ENCODE results near the gene PYGM. TPM values are rescaled to one million over a fixed set of nuclear protein-coding genes. Genes with fewer than 3 reads are reported as not detected.

The PYGM gene
- polyA plus RNA-seq (2013, experiment 1 of 2; ENCODE audit: insufficient read length): 0.36 TPM
- 0.78 TPM for polyA plus RNA-seq (2013, experiment 2 of 2; ENCODE audit: insufficient read length)

DNA sequence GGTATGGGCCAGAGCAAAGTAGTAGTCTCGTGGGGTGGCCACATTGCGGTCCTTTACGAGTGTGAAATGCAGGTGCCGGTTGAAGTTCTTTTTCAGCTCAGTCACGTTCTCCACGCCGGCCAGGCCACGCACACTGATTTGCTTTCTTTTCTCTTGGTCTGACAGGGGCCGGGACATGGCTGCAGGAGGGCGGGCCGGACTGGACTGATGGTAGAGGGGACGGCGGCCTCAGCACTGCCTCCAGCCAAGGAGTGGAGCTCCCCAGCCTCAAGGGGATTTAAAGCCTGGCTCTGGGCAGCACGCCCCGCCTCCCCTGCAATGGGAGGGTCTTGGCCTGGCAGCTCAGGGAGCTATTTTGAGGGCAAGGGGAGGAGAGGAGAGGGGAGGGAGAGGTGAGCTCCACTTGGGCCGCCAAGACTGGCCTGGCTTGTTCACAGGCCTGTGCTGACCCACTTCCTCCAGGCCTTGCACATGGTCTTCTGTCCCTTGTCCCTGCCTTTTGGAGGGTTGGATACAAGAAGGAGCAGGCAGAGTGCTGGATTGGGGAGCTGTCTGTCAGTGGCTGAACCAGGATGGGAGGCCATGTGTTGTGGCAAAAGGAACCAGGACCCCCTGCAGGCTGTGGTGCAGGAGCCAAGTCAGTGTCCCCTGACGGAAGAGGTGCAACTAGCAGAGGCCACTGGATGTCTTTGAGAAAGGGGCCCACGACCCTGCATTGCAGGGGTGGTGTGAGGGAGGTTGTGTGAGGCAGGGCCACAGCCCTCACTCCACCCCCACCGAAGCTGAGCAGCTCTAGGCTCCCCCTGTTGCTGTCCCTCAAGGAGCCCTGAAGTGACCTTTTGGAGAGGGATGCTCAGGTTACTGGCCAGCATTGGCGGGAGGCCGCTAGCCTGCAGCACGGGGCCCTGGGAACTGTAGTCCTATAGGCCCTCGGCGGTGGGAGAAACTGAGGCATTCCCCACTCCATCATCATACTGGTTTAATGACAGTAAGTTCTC lies at the start of gene PYGM:
TSS of gene PYGM (minus strand) at position 253 of the 998 bp plus-strand sequence. CDS start at position 177, 76 bp downstream.
- no peak for DNase-seq

DNA sequence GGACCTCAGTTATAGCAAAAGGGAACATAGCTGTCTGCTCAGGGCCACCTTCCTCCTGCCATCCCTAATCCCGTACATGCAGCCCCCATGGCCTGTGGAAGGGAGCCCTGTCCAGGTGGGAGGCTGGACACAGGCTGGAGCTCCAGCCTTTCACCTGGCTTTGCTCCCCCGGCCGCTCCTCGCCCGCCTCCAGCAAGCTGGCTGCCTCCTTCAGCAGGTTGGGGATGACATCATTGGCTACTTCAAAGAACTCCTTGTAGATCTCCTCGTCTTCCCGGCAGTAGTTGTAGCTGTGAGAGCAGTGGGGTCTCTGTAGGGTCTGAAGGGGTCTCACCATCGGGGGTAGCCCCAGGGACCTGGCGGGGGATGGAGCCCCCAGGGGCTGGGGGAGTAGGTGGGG lies 45.7 kb upstream of the PYGM start:
- no peak for DNase-seq

DNA sequence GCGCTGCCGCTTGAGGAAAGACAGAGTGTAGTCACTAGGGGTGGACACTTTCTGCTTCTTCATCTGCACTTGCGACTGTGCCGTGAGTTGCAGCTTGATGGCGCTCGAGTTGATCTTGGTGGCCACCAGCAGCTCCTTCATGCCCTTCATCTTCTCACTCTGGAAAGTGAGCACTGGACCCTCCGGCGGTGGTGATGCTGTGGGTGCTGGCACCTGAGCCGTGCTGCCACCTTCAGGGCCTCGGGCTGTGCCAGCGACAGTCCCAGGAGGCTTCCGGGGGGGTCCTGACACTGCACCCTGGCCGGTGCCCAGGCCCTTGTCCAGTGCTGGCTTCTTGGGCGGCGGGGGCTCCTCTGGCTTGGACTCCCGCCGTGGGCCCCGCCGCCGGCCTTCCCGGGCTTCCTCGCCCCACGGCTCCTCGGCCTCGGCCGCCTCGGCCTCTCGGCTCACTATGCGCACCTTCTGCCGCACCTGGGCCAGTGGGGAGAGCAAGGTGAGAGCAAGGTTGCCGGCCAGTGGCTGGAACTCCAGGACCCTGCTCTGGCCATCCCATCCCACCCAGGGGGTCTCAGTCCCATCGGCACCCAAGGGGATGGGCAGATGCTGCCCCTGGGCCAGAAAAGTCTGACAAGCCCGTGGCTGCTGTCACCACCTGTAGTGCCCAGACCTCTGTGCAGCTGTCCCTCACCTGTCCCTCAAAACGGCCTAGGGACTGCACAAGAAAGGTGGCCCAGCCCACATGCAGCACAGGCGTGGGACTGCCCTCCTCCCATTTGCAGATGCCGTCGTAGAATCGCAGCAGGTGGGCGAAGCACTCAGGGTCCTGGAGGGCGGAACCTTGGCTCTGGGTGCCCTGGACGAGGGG lies 44.8 kb upstream of the PYGM start:
- DNase-seq: no peak

DNA sequence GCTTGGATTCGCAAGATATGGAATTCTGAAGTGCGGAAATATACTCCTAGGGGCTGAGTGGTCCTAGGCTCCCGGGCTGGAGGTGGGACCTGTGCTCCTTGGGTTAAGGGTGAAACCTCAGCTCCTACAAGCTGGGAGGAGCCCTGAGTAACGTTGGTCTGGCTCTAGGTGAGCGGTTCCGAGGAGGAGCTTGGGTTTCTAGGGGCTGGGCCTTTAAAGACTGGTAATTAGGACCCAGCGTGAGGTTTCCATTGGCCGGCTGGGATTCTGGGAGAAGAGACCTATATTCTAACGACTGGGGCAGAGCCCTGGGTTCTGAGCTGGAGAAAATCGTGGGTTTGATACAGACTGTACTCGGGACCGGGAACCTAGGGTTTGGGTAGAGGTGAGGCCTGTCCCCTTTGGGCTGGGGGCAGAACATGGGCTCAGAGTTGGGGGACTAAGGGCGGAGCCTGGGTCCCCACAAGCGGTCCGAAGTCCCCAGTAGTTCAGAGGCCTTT lies 44.1 kb upstream of the PYGM start:
- DNase-seq: no peak

DNA sequence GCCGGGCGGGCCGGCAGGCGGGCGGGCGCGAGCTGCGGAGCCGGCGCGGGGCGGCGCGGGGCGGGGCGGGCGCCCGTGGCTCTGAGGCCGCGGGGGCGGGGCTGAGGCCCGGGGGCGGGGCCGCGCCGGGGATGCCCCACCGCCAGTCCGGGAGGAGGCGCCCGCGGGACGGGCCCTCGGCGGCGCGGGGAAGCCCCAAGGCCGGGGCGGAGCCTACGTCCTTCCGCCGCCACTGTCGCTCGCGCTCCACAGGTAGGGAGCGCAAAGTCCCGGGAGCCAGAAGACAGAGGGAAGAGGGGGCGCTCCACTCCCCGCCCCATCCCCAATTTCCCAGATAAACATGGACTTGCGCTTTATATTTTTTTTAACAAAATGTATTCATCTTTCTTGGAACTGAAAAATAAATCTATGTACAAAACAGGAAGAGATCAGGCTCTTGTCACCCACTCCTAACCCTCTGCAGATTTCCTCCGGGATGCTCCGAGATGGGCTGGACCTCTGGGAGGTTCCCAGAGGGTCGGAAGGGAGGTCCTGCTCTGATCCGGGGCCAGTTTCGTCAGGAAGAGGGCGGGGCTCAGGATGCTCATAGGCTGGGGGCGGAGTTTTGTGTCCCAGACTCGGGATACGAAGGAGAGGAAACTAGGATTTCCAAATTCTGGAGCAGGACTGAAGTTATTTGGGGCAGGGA lies 43.5 kb upstream of the PYGM start, which contains the start of gene MAP4K2:
TSS of gene MAP4K2 (minus strand) at position 57 of the 688 bp plus-strand sequence. CDS start 65 bp downstream, outside the sequence.
- peak; percentile 86 for DNase-seq

DNA sequence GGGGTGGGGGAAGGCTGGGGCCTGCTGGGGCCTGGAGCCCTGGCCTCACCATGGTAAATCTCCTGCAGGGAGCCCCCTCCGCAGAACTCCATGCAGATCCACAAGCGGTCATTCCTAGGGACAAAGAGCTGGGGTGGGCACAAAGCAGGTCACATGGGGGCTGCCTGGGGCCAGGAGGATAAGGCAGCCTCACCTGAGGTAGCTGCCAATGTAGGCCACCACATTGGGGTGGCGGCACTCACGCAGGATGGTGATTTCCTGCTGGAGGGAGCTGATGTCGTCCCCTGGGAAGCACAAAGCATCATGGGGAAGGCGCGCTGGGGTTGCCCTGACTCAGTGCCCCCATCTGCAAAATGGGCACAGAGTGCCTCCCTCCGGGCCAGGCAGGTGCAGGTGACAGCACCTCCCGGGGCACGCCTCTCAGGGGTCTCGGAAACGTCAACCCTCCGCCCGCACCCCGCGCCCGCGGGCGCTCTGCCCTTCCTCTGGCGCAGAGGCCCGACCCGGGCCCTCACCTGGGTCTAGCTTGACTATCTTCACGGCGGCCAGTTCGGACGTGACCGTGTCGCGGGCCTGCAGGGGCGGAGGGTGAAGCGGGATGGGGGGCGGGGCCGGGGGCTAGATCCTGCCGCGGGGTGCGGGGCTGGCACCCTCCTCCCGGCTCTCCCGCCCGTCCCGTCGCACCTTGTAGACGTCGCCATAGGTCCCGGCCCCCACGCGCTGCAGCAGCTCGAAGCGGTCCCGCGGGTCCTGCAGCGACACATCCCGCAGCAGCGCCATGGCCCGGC lies 42.8 kb upstream of the PYGM start:
- no peak for DNase-seq

DNA sequence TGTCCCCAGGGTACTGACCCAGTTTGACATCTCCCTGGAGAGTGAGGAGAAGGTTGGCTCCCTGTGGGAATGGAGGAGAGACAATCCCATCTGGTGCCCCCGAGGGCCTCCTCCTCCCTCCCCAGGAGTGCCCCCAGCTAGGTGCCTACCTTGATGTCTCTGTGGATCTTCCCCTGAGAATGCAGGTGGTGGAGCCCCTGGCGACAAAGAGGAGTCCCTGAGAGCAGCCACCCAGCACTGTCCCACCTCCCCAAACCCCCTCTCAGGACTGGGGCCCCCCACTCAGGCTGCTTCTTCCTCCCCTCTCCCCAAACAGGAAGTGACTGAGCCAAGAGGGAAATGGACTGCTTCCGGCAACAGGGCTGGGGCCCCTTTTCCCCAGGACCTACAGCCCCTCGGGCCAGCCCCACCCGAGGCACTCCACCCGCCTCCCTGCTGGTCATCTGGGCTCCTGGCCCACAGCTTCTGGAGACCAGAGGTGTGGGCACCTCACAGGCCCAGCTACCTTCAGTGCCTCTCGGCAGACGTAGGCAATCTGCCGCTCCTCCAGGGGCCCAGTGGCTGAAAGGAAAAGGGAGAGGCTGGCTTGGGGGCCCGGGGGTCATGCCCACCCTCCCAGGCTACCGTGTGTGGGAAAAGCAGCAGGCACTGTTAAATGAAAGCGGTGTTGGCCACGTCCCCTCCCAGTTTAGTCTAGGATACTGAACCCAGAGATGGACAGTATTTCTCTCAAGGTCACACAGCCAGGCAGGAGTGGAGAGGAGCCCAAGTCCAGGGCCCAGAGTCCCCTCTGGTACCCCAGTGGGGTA lies 42.0 kb upstream of the PYGM start:
- no peak for DNase-seq

DNA sequence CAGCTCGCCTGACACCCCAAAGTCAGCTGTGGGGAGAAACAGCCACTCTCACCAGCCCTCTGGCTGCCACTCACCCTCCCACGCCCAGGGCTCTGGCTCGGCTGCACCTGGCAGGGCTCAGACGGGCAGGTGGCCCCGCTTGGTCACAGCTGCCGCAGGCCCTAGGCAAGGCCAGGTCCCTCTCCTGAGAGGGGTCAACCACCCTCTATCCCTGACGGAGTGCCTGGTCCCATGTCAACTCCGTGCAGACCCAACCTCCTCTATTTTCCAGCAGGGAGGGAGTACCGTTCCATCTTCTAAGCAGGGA lies 41.3 kb upstream of the PYGM start:
- no peak for DNase-seq

DNA sequence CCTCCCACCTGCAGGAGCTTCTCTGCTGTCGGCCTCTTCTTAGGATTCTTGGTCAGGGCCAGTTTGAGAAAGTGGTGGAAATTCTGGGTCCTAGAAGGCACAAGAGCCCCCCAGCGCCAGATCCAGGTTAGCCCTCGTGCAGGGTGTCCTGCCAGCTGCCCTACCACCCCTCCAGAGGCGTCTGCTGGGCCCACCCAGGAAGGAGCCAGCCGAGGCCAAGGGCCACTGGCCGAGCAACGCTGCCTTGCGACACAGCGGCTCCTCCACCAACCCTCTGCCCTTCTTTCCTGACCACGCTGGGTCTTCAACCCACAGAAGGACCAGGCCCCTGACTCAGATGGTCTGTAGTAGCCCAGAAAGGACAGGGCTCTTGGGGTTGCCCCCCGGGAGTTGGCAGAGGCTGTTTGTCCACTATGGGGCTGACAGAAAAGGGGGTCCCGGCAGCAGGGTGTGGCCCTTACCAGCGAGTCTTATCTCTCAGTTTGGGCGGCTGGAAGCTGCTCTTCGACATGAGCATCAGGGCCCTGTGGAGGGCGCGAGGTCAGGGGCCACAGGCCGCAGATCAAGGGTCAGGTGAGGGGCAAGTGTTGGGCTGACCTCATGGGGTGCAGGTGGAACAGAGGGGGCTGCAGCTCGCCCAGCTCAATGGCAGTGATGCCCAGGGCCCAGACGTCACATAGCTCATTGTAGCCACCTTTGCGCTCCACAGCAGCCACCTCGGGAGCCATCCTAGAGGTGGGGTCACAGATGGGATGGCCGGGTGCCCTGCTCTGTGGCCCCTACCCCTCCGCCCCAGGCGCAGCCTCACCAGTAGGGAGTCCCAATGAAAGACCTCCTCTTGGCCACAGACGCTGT lies 40.8 kb upstream of the PYGM start:
- DNase-seq: no peak

DNA sequence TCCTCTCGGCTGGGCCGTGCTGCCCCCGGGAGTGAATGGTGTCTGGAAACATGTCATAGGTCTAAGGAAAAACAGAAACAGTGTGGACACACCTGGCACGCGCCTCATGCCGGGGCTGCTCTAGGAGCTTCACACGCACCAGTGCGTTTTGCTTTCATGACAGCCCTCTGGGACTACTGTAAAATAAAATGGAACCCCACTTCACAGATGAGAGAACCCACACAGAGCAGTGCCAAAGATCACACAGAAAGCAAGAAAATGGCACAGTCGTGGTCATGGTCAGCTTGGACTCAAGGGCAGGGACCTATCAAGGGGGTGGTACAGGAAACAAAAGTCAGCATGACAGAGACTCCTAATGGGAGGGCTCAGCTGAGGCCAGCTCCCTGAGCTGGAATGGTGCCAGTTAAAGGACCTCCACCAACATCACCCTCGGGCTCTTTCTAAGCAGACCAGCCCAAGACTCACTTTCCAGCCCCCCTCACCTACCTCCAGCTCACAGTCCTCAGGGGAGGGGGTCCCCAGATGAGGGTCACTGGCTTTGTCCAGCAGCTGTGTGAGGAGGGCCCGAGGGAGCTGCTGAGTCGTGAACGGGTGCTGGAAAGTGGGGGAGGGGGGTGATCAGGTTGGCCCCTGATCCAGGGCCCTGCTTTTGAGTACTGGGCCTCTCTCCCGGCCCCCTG lies 40.0 kb upstream of the PYGM start:
- no peak for DNase-seq

DNA sequence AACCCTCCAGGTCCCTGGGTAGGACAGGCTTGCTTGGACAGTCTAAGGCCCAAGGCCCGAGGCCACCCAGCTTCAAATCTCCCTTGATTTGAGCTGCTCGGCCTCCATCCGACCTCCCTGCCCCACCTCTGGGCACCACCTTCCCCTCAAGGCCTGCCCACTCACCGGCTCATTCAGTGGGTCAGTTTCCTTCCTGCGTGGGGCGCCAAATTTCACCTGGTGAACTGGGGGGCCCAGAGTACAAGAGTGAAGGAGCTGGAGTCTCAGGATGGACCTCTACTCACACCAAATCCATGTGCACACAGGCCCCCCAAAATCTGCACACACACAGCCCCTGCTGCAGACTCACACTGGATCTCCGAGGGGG lies 39.5 kb upstream of the PYGM start:
- no peak for DNase-seq

DNA sequence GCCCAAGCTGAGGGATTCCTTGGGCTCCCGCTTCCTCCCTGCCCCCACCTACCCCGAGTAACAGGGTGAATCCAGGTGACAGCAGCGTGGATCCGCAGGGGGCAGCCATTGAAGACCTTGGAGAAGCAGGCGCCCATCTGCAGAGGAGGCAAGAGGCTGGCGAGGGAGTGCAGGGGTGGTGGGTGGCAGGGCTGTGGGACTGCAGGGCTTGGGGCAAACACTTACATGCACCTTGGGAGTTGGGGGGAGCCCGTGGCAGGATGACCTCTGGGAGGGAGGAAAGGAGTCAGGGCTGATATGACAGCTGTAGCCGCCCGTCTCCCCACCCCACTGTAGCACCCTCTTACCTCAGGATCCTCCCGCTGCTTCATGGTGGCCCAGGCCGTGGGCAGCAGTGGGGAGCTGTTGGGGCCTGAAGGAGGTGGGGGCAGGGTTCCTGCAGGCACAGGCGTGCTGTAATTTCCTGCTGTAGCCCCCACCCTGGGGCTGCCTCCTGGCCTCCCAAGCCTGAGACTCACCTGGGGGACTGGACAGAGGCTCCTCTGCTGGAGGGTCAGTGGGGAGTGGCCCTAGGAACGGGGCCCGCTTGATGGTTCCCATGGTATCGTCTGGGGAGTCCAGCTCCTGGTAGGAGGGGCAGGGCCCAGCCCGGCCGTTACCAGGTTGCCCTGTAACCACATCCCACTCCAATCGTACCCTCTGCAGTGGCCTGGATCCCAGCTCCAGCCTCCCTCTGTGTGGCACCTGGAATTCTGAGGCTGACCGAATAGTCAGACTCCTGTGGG lies 37.2 kb upstream of the PYGM start:
- no peak for DNase-seq

DNA sequence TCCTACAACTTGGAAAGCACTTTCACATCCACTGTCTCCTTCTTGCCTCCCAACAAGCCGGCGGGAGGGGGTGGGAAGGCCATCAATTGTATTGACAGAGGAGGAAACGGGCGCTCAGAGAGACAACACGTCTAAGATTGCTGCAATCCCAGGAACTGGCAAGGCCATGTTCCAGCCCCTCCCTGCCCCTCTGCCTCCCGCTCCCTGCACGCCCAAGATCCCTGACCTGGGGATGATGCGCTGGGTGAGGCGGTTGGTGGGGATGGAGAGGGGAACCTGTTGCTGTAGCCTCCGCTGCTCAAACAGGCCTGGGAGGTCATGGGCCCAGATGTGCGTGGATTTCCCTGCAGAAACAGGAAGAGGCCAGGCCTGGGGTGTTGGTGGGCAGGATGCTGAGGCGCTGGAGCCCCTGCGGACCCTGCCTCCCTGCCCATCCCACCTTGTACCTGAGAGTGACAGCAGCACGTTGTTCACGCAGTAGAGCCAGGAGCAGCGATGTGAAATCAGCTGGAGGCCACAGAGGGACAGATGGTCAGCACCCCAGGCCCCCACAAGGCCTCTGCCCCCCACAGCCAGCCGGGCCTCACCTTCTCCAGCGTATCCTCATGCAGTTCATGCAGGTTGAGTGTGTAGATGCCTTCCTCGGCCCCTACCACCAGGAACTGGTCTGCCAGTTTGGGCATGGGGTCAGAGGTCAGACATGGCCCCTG lies 36.4 kb upstream of the PYGM start:
- DNase-seq: no peak

DNA sequence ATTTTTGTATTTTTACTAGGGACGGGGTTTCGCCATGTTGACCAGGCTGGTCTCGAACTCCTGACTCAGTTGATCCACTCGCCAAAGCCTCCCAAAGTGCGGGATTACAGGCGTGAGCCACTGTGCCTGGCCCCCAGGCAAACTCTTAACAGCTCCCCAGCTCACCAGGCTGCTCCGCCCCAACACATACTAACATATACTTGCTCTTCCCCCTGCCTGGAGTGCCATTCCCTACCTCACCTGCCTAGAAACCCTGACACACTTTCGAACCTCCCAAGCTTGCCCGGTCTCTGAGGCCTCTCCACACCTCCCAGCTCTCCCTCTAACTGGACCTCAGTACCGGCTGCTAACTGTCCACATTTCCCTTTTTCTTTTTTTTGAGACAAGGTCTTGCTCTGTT lies 34.8 kb upstream of the PYGM start:
- DNase-seq: no peak

DNA sequence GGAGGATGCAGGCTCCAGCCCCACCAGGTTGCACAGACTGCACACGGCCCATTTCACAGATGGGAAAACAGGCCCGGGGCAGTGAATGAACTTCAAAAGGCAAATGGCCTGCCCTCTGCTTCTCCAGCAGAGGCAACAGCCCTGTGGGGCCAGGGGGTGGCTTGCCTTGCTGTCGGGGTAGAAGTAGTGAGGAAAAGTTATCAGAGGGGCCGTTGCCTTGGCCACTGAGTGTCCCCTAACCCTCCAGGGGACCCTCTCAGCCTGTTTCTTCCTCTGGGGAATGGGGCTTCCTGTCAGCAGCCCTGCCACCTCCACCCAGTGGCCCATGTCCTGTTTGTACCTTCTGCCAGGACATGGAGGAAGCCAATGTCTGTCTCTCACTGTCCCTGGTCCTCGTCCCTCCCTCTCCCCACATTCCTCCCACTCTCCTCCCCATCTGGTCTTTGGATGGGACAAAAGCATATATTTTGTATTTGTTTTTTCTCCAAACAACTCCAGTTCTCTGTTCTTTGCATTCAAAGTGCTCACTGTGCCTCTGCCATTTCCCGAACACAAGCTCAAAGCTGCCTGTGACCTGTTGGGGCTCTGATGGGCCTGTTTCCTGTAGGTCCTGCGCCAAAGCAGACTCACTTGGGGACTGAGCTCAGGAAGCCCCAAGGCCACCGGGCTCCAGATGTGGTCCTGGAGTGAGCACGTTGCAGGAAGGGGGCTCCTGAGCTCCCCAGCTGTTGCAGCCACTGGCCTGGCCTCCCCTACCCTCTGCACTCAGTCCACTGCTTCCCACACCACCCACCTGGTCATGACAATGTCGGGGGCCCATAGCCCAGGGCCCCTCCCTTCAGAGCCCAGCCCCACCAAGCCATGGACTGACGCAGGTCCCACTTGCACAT lies 33.7 kb upstream of the PYGM start:
- no peak for DNase-seq

DNA sequence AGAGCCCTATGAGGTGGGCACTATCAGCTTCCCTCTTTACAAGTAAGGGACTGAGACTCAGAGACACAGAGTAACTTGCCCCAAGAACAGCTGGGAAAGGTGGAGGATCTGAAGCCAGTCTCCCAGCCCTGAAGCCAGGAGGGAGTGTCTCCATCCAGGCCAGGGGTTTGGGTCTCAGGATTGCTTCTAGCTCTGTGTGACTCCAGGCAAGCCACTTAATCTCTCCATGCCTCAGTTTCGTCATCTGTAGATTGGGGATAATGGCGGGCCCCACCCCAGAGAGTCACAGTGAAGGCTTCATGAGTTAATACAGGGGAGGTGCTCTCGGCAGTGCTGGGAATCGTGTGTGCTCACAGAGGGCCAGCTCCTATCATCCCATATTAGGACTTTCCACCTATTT lies 32.7 kb upstream of the PYGM start:
- DNase-seq: no peak

Data from fibroblast of skin of back (primary cell).